NCI-H2171 (cell line): ENCODE results near the gene SCLY.
"Not testable (repeated sequence)": the region's sequence is repeated elsewhere in the genome, so short reads cannot be mapped to it uniquely, and the experiment has no call there.

Experiments
- DNase-seq: peaks from one replicate; lab custom pipeline; 2025; lab: John Stamatoyannopoulos, UW

Gene SCLY

GRCh38 chr2:238040918-238041317 is 19.9 kb upstream of the SCLY start:
- no peak for DNase-seq

DNA sequence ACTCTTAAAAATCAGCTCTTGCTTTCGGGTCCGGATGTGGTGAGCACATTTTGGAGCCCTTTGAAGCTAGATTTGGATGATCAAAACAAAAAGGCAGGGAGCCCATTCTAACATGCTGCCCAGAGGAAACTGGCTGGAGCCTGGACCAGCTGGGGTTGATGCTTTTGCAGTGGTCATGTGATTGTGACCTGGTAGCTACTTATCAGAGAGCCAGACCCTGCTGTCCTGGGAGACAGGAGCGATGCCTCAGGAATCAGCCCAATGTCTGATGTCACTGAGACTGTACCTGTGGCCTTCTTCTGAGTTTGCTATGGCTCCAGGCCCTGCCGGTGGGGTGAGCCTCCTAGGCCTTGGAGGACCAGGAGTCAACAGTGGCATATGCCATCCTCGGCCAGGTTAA is 18.7 kb upstream of the SCLY start:
- DNase-seq: no peak

- DNase-seq: no peak
Measured at GRCh38 chr2:238042849-238043584, 17.8 kb upstream of the SCLY start.

DNA sequence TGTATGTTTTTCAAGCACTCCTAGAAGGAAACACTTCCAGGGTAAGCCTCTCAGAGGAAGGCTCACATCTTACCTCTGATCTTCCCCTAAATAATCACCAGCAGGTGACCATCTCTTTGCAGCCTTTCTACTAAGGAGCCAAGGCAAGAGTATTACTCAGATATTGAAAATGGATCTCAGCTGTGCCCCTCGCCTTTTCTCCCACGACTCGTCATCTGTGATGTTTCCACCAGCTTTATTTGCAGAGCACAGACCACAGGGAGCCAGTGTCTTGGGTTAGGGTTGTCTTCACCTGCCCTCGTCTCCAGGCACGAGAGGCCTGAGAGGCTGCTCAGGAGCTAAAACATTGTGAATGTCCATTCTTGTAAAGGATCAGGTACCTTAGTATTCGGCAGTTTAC is 16.9 kb upstream of the SCLY start:
- DNase-seq: no peak

- DNase-seq: no peak
Measured at GRCh38 chr2:238045575-238045974, 15.2 kb upstream of the SCLY start.

GRCh38 chr2:238046725-238047270 is 14.0 kb upstream of the SCLY start:
- no peak for DNase-seq

GRCh38 chr2:238053191-238053776 is 7.5 kb upstream of the SCLY start:
- no peak for DNase-seq

- no peak for DNase-seq
Measured at GRCh38 chr2:238055841-238056240, 5.0 kb upstream of the SCLY start.

- DNase-seq: not testable (repeated sequence)
Measured at GRCh38 chr2:238057696-238058575, 2.9 kb upstream of the SCLY start.

DNA sequence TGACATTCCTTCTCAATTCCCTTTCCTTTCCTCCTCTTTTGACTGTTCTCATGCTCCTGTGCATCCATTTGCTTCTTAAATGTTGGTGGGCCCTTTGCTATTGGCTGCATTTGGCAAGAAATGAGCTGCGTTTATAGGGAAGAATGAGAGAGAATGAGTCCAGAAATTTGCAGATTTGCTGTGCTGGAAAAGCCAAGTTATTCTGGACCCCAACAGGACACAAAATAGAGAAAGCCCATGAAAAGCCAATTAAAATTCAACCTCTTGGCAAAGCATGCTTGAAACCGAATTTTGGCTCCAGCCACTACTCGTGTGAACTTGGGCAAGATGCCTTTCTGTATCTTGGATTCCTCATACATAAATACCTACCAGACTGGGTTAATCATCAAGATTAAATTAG is 1.3 kb upstream of the SCLY start:
- no peak for DNase-seq

DNA sequence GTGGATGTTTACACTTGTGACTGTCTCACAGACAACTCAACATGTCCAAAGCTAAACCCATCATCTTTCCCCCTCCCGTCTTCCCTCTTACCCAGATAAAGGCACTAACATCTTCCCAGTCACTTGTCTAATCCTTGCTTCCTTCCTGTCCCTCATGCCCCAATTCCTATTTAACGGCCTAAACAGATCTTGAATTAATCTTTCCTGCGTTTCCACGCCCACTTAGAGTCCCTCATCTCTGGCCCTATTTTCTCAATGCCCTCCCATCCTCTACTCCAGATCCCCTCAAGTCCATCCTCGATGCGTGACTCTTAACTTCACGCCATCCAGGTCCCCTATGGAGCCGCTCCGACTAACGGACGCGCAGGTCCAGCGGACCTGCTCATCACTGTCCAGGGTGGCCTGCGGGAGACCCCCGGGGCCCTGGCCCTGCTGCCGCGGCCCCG is 682 bp upstream of the SCLY start:
- DNase-seq: no peak

- DNase-seq: no peak
Measured at GRCh38 chr2:238061315-238062202, 758 bp downstream of the SCLY start.

- DNase-seq: no peak
Measured at GRCh38 chr2:238063414-238064189, 2.8 kb downstream of the SCLY start.

DNA sequence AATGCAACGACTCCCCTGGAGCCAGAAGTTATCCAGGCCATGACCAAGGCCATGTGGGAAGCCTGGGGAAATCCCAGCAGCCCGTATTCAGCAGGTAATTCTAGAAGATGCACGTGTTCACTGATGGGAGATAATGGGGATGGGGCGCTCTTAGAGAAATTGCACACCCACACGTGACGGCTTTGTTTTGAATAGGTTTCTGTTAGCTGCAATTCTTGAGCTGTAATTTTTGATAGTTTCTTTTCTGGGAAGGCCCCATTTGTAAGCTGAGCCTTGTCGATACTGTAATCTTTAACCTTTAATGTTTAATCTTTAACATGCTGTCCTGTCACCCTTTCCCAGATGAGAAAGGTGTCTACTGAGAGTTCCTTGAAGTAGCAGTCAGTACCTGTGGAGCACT is 3.6 kb downstream of the SCLY start:
- DNase-seq: no peak

- DNase-seq: no peak
Measured at GRCh38 chr2:238065071-238065846, 4.5 kb downstream of the SCLY start.

DNA sequence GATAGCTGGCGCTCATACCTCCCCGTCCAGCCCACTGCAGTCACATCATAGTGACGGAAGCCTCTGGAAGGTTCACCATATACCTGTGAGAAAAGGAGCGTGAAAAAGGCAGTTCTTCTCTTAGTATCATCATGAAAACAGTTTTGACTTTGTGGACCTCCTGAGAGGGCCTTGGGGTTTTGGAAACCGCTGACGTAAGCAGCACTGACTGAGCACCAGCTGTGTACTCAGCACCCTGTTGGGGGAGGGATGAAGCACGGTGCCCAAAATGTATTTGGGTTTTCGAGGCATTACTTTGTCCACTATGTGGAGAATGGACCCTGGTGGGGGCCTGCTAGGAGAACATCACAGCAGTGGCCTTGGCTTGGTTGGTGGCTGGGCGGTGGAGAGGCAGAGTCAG is 5.4 kb downstream of the SCLY start:
- DNase-seq: no peak

- DNase-seq: not testable (repeated sequence)
Measured at GRCh38 chr2:238066718-238067117, 5.9 kb downstream of the SCLY start.

- no peak for DNase-seq
Measured at GRCh38 chr2:238067939-238068338, 7.1 kb downstream of the SCLY start.

DNA sequence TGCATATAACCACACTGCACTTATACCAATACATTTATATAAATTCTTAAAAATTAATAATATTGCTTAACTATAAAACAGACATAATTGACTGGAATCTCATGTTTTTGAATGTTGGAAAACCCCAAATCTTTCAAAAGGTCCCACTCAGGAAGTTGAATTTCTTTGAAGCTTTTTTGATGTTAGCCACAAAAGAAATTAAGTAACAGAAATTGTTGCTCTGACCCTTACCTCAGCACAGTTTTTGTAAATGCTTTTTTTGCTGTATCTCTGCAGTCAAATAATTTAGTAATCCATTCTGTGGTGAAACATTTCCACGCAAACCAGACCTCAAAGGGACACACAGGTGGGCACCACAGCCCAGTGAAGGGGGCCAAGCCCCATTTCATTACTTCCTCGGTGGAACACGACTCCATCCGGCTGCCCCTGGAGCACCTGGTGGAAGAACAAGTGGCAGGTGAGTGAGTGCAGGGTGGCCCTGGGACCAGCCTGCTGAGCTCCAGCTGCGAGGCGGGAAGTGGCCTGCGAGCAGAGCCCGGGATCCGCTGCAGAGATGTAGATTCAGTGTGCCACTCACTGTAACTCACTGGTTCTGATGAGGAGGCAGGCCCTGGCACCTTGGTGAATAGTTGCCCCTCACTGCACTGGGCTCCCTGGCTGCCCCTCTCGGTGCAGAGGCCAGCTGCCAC is 8.4 kb downstream of the SCLY start:
- no peak for DNase-seq
